ENCODE data around the gene IFT122.
"Not testable (repeated sequence)": the region's sequence is repeated elsewhere in the genome, so short reads cannot be mapped to it uniquely, and the experiment has no call there.

Gene IFT122

GRCh38 chr3:129439817-129440617 is at the start of gene IFT122, which contains the start of gene MBD4:
Gene IFT122, plus strand, starts transcription at chr3:129440224. Its CDS starts 107 bp downstream, at chr3:129440331.
Gene MBD4, minus strand, starts transcription at chr3:129439948. Its CDS starts 115 bp downstream, at chr3:129439833.
- DNase-seq, result peak; percentile 99

DNA sequence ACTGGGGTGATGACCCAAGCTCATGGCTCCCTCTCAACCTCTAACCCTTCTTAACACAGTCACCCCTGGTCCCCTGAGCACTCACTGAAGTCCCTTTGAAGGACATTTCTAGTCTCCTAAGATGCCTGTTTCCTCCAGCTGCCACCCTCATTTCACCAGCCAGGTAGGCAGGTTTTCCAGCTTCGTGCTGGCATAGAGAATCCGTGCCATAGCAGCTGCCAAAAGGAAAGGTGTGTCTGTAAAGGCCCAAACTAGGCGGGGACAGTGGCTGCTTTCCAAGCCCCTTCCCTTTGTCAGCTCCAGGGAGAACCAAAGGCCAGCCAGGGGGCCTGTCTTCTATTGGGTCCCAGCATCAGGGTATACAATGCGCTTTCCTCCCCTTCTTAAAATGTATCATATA is 48.4 kb upstream of the IFT122 start:
- not testable (repeated sequence) for DNase-seq

DNA sequence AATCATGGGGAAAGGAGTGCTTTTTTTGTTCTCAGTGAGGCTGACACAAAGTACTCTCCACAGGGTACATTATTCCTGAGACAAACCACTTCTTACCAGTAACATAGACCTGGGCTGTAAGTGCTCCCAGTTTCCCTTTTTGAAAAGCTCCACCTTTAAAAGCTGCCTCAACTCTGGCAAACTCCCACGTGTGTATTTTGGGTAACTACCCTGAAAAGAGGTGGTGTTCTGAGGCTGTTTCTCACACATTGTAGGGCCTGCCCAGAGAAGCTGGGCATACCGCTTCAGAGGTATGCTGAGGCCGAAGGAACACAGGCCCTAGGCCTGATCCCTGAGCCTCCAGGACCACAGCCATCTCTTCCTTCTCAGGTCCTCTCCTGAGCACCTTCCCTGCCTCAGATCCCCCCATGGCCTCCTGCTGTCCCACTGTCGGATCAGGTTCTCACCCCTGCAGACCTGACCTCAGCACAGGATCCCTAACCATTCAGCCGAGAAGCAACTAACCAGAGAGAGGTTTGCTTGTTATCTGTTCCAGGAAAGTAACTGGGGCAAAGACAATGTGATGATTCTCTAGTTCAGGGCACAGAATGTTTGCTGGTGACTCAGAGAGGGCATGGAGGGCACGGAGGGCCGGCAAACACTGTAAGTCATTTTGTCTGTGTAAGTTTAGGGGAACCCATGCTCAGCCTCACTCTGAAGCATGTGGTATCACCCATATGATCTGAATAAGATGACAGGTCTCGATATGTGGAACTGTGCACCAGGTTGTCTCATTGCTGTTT is 47.7 kb upstream of the IFT122 start:
- not testable (repeated sequence) for DNase-seq

DNA sequence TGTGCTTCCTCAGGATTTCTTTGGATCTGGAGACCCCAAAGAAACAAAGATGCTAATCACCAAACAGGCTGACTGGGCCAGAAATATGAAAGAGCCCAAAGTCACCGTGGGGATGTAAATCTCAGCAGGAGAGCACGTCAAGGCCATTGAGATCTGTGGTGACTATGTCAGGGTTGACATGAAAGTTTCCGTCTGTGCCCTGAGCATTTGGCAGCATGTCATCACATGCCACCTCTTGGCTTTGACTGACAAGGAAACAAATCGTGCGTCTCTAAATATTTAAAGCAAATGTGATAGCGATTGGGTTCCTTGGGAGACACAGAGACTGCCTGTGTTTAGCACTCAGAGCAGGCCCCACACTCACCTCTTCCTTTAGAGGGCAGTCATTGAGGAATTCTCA is 46.8 kb upstream of the IFT122 start:
- no peak for DNase-seq

- DNase-seq, result not testable (repeated sequence)
These were observed 46.1 kb upstream of the IFT122 start for GRCh38 chr3:129393760-129394564.

DNA sequence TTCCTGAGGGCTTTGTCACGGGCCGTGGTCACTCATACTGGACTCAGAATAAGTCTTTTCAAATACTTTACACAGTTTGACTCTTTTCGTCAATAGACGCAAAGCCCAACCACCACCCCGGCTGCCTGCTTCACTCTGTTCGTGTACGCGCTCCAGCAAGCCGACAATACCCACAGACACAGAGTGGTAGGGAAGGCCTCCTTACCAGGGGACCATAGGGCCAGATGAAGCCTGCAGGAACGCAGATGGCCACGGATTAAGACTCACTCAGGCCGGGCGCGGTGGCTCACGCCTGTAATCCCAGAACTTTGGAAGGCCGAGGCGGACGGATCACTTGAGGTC is 41.2 kb upstream of the IFT122 start:
- peak in 1 of 2 donors; percentile 10 for DNase-seq

- DNase-seq, result peak; percentile 94 to 97
These were observed 40.7 kb upstream of the IFT122 start for GRCh38 chr3:129399145-129399894.

DNA sequence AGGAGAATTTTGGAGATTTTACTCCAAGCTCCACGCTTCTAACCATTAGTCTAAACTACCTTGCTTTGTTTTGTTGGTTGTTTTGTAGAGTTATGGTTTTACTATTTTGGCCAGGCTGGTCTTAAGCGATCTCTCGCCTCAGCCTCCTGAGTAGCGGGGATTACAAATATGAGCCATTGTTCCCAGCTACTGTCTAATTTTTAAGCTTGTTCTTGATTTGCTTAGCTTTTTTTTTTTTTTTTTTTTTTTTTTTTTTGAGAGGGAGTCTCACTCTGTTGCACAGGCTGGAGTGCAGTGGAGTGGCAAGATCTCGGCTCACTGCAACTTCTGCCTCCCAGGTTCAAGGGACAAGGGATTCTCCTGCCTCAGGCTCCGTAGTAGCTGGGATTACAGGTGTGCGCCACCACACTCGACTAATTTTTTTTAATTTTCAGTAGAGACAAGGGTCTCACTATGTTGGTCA is 40.1 kb upstream of the IFT122 start:
- no peak for DNase-seq

GRCh38 chr3:129402210-129402609 is 37.8 kb upstream of the IFT122 start:
- no peak for DNase-seq

DNA sequence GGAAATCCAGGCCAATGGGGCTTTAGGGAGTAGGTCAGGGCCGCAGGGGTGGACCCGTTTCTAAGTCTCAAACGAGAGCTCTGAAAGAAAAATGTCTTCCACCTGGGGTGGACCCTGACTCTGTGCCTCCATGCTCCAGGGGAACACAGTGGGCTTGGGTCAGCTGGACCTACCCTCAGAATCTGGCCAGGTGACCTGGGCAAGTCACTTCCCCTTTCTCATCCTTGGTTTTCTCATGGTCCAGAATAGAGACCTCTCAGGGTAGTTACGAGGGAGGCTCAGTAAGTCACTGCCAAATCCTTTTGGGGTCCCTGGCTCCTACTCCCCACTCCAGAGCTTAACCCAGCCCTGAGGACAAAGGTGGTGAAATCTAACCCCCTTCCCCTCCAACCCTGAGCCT is 37.4 kb upstream of the IFT122 start:
- DNase-seq, result no peak

DNA sequence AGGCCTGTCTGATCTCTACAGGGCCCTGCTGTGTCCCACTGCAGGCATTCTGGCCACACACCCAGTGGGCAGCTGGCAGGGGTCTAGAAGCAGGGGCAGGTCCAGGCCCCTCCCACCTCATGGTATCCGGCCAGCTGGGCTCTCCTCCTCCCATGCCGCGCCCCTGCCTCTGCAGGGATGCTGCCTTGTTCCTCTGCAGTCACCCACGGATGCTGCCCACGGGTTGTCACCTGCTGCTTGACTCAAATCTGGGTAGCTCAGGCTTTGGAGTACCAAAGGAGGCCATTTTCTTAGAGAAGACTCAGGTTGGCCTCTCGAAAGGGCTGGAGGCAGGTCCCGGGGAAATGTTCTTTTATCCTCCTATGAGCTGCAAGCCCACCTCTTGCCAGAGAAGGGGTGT is 36.6 kb upstream of the IFT122 start:
- DNase-seq, result no peak

DNA sequence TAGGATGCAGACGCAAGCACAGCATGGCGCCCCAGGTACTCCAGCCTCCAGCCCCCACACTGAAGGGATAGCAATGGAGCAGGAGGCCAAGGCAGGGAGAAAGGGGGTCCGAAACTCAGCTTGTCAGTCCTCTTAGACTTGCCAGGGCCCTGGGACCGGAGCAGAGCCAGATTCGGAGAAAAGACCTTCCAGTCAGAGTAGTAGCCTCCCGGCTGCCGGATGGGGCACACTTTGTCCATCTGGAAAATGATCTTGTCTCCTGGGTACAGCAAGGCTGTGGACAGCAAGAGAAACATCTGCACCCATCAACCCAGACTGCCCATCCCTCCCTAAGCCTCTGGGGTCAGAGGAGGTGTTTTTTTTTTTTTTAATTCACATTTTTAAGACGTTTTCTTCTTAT is 35.9 kb upstream of the IFT122 start:
- DNase-seq, result no peak

GRCh38 chr3:129404610-129405009 is 35.4 kb upstream of the IFT122 start:
- no peak for DNase-seq

- no peak for DNase-seq
These were observed 30.5 kb upstream of the IFT122 start for GRCh38 chr3:129409541-129409940.

GRCh38 chr3:129410971-129411370 is 29.1 kb upstream of the IFT122 start:
- no peak for DNase-seq

DNA sequence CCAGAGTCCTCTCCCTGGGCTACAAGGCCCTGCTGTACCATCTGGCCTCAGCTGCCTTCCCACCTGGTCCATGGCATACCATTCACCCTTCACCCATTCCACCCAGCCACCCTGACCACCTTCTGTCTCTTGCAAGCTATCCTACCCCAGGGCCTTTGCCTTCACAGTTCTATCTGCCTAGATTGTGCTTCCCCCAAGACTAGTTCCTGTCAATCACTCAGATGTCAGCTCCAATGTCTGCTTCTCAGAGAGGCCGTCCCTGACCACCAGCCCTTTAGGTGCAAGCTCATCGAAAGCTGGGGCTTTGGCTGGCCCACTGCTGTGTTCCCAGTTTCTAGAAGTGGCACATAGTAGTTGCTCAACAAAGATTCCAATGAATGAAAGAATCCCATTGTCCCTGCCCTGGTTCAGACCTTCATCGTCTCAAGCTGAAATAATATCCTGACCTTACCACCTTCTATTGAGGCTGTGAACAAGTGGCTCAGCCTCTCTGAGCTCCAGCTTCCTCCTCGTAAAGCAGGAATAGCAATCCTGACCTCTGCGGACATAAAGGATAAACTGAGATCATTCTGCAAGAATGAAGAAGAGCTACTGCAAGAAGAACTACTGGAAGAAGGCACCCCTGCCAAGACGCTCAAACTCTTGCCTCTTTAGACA is 27.4 kb upstream of the IFT122 start:
- DNase-seq, result no peak

DNA sequence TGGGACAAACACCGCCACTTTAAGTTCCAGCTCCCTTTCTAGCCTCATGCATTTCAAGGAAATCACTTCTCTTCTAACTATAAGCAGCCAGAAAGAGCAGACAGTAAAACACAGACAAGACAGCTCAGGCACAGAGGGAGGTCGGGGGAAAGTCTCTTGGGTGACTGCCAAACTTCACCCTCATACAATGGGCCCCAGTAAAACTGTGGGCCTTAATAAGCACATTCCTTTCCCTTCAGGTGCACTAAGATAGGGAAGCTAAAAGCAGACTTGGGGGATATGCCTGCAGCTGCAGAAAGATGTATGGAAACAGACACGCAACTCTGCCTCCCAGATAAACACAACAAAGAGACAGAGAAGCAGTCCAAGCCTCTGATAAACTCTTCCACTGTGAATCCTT is 26.8 kb upstream of the IFT122 start:
- DNase-seq, result not testable (repeated sequence)

- no peak for DNase-seq
These were observed 26.1 kb upstream of the IFT122 start for GRCh38 chr3:129413687-129414506.

GRCh38 chr3:129415378-129415777 is 24.6 kb upstream of the IFT122 start:
- DNase-seq, result no peak

DNA sequence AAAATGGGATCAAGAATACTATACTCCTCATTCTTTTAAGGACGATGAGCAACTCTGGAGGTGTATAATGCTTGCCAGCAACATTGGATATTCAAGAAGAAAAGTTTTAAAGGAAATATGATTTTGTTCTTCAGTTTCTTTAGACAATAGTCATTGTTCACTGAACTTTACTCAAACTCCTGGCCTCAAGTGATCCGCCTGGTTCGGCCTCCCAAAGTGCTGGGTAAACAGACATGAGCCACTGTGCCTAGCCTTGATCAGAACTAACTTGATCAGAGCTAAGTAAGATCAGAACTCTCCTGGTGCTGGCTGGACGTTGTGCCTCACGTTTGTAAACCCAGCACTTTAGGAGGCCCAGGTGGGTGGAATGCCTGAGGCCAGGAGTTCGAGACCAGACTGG is 24.2 kb upstream of the IFT122 start:
- no peak for DNase-seq

DNA sequence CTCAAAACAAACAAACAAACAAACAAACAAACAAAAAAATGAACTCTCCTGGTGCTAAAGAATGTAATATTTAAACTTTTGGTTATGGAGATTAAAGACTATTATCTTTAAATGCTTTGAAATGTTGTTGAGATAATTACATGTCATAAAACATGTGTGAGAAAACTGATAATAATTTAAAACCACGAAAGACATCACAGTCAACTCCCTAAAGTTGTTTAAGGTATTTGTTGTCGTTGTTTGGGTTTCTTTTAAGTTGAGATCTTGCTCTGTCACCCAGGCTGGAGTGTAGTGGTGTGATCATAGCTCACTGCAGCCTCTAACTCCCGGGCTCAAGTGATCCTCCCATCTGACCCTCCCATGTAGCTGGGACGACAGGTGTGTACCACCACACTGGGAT is 23.6 kb upstream of the IFT122 start:
- DNase-seq, result no peak
